B cell (primary cell): ENCODE results near the gene DDX17. TPM values are rescaled to one million over a fixed set of nuclear protein-coding genes. Genes with fewer than 3 reads are reported as not detected.
A peak's percentile ranks its signal among the peaks of the same experiment; 100 is the strongest.

Experiments used
- ATAC-seq: fragments of 200-7000 bp; cut with Tn5 transposase; one replicate; pipeline ENCODE4 v1.10.0; 2021; ENCODE audit warnings: low read depth, mild to moderate bottlenecking, moderate number of reproducible peaks, moderate library complexity
- CTCF ChIA-PET: fragments of 350-600 bp; sonication (Branson Sonifier 250); formaldehyde crosslinking; loops from one replicate; lab custom pipeline; 2021; ENCODE audit warnings: antibody characterized with exemption, inconsistent platforms; lab: Charles Lee
- POLR2A ChIA-PET: fragments of 350-600 bp; sonication (Branson Sonifier 250); formaldehyde crosslinking; loops from one replicate; lab custom pipeline; 2021; ENCODE audit warnings: antibody characterized with exemption; lab: Charles Lee
- DNase-seq: peaks from one replicate; pipeline ENCODE4 v3.0.0; 2013
- H2AFZ ChIP-seq: 2 replicates; pipeline ENCODE4 v1.6.1; 2012; ENCODE audit warnings: mild to moderate bottlenecking, low read depth, low read length; ENCODE audit not compliant: insufficient read depth, poor library complexity, severe bottlenecking
- H3K27ac ChIP-seq, 2 donors: 1 replicate in 1 of 2; 2 replicates in 1 of 2; pipeline ENCODE4 v1.5.1; 2012 to 2013; ENCODE audit warnings: low read length in 2 of 2, mild to moderate bottlenecking in 2 of 2, moderate library complexity in 1 of 2
- H3K27me3 ChIP-seq, 4 experiments: fragments of 200-600 bp in 1 of 4; sonication (generic) in 1 of 4; replicated peaks in 1 of 4; 1 replicate in 2 of 4; 2 replicates in 2 of 4; pipeline versions ENCODE4 v1.6.1 to v1.7.0; 2013 to 2016; ENCODE audit warnings: low read length in 3 of 4, mild to moderate bottlenecking in 2 of 4, mixed read lengths in 1 of 4, moderate library complexity in 1 of 4; ENCODE audit not compliant: insufficient read depth in 4 of 4, control insufficient read depth in 3 of 4; ENCODE audit errors: control extremely low read depth in 1 of 4
- H3K36me3 ChIP-seq, 2 experiments: replicated peaks in 1 of 2; 1 replicate in 1 of 2; 2 replicates in 1 of 2; pipeline versions ENCODE4 v1.6.1 to v1.7.1; 2013; ENCODE audit warnings: low read length in 1 of 2; ENCODE audit not compliant: insufficient read depth in 2 of 2, control insufficient read depth in 1 of 2; ENCODE audit errors: control extremely low read depth in 1 of 2, extremely low read depth in 1 of 2
- H3K4me1 ChIP-seq, 2 donors: fragments of 200-600 bp in 1 of 2; sonication (generic) in 1 of 2; 1 replicate in 1 of 2; 2 replicates in 1 of 2; pipeline versions ENCODE4 v1.5.1 to v1.6.1; 2013 to 2017; ENCODE audit warnings: low read length in 2 of 2; ENCODE audit not compliant: control insufficient read depth in 2 of 2, insufficient read depth in 2 of 2
- H3K4me2 ChIP-seq: replicated peaks from 2 replicates; pipeline ENCODE3; 2012; ENCODE audit warnings: mild to moderate bottlenecking, low read depth, low read length; ENCODE audit not compliant: poor library complexity, severe bottlenecking
- H3K4me3 ChIP-seq, 5 experiments: fragments of 200-600 bp in 1 of 5; sonication (generic) in 1 of 5; 1 replicate in 3 of 5; 2 replicates in 2 of 5; pipeline versions ENCODE4 v1.5.1 to v1.7.0; 2011 to 2016; ENCODE audit warnings: low read length in 4 of 5, mild to moderate bottlenecking in 4 of 5, low read depth in 2 of 5, control low read depth in 1 of 5, moderate library complexity in 1 of 5; ENCODE audit not compliant: insufficient read depth in 1 of 5; ENCODE audit errors: control extremely low read depth in 1 of 5, extremely low read depth in 1 of 5
- H3K79me2 ChIP-seq: fragments of 200-600 bp; sonication (generic); one replicate; pipeline ENCODE4 v1.6.0; 2016; ENCODE audit warnings: low read length; ENCODE audit not compliant: control insufficient read depth, insufficient read depth
- H3K9ac ChIP-seq: fragments of 200-600 bp; sonication (generic); 2 replicates; pipeline ENCODE4 v1.6.1; 2017; ENCODE audit warnings: mild to moderate bottlenecking, low read length, moderate library complexity
- H3K9me3 ChIP-seq, 3 donors: one replicate each; pipeline versions ENCODE4 v1.6.1 to v1.7.1; 2013; ENCODE audit warnings: low read length in 2 of 3; ENCODE audit not compliant: control insufficient read depth in 2 of 3, insufficient read depth in 1 of 3; ENCODE audit errors: control extremely low read depth in 1 of 3
- H4K20me1 ChIP-seq: 2 replicates; pipeline ENCODE4 v1.6.0; 2012; ENCODE audit warnings: mild to moderate bottlenecking, low read length; ENCODE audit not compliant: insufficient read depth, control insufficient read depth, poor library complexity, severe bottlenecking
- H3K27ac Mint-ChIP-seq: one replicate; pipeline ENCODE4 v1.8.0; 2021; ENCODE audit warnings: mixed read lengths
- H3K27me3 Mint-ChIP-seq: one replicate; pipeline ENCODE4 v1.8.0; 2021; ENCODE audit warnings: mixed read lengths
- H3K4me1 Mint-ChIP-seq: one replicate; pipeline ENCODE4 v1.8.0; 2021; ENCODE audit warnings: mixed read lengths
- H3K4me3 Mint-ChIP-seq: one replicate; pipeline ENCODE4 v1.8.0; 2021; ENCODE audit warnings: mixed read lengths
- H3K9me3 Mint-ChIP-seq: one replicate; pipeline ENCODE4 v1.8.0; 2022; ENCODE audit warnings: mixed read lengths; ENCODE audit not compliant: insufficient read depth
- EZH2 ChIP-seq: IDR thresholded peaks from 2 replicates; pipeline ENCODE4 v1.6.1; 2012; ENCODE audit warnings: borderline replicate concordance, low read depth, mild to moderate bottlenecking, moderate library complexity, low read length; ENCODE audit not compliant: insufficient read depth, poor library complexity, severe bottlenecking
- WGBS: methylation state at CpG from one replicate; pipeline ENCODE4 v1.1.5; 2013; ENCODE audit warnings: missing lambda C conversion rate; ENCODE audit not compliant: insufficient coverage; 5-methylcytosine and 5-hydroxymethylcytosine counted together
- intact Hi-C: fragments of 100-400 bp; cut with micrococcal nuclease; formaldehyde crosslinking; loops from one replicate; pipeline ENCODE4 v1.10.0; 2022
- polyA plus RNA-seq: library from polyadenylated mRNA; depleted of rRNA; stranded (reverse); fragments of >200 nt; gene quantifications from 2 replicates; pipeline ENCODE4 v1.2.3, GENCODE V29; 2012
- total RNA-seq, 2 donors: library from RNA; stranded (reverse); fragments of 120-200 nt in 1 of 2; gene quantifications; 1 replicate in 1 of 2; 2 replicates in 1 of 2; pipeline versions ENCODE4 v1.2.3 to v1.2.4, GENCODE V29; 2013 to 2022
- TF ChIP-seq, protein P1 (sequence below): fragments of 200-600 bp; IDR thresholded peaks from one replicate; pipeline ENCODE4 v1.8.0; 2022; ENCODE audit warnings: antibody characterized with exemption, mild to moderate bottlenecking

The DDX17 gene
- total and polyA plus RNA-seq, 2 donors (not counting 1 experiment from before 2014, with no cell fraction given) = 754 to 936 TPM

DNA sequence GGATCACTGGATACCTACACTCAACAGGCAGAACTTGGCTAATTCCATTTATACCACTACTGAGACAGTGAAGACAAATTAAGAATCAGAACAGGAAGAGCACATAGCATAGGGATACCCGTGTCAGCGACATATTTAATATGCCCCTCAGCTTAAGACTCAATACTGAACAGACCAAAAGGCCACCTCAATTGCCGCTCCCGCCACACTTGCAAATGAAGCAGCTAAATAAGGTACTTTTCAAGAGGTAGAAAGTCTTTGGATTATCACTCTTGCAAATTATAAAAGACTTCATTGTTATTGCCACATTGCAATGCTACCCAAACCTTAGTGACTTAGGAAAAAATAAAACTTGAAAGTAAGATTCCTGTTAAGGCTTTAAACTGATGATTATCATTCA, 3.1 kb downstream of the DDX17 start:
- H3K27me3 Mint-ChIP-seq = no peaks in the 10 kb centered on the region
- TF ChIP-seq, protein P1, sequence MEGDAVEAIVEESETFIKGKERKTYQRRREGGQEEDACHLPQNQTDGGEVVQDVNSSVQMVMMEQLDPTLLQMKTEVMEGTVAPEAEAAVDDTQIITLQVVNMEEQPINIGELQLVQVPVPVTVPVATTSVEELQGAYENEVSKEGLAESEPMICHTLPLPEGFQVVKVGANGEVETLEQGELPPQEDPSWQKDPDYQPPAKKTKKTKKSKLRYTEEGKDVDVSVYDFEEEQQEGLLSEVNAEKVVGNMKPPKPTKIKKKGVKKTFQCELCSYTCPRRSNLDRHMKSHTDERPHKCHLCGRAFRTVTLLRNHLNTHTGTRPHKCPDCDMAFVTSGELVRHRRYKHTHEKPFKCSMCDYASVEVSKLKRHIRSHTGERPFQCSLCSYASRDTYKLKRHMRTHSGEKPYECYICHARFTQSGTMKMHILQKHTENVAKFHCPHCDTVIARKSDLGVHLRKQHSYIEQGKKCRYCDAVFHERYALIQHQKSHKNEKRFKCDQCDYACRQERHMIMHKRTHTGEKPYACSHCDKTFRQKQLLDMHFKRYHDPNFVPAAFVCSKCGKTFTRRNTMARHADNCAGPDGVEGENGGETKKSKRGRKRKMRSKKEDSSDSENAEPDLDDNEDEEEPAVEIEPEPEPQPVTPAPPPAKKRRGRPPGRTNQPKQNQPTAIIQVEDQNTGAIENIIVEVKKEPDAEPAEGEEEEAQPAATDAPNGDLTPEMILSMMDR = no peak
- no peak for TF ChIP-seq EZH2
- H3K79me2 ChIP-seq = peaks cover 87% of the 10 kb centered on the region
- H3K4me1 Mint-ChIP-seq = peaks cover 57% of the 10 kb centered on the region
- no peak overlapping the region for H2AFZ ChIP-seq
- H3K27me3 ChIP-seq = no peaks in the 10 kb centered on the region
- peaks cover 0 to 9% (median 0%) of the 10 kb centered on the region in 3 donors for H3K9me3 ChIP-seq
- H3K27ac ChIP-seq = peak overlapping the region in 1 of 2 donors; percentile 59
- POLR2A ChIA-PET = interaction anchor here (0.7 kb wide), 1 partner anchor 13 kb away, joined by 3 read pairs; no protein-coding TSS in a partner anchor
- peaks cover 39 to 43% of the 10 kb centered on the region in 2 donors for H3K4me1 ChIP-seq
- peak overlapping the region; percentile 8 for H3K9ac ChIP-seq
- no CpG with 5 or more reads among the region's 4 CpGs for WGBS
- H3K4me3 ChIP-seq = peak overlapping the region in 2 of 5 experiments; percentile 2 to 4
- CTCF ChIA-PET = interaction anchor here (1.2 kb wide), 1 partner anchor 12 kb away, joined by 7 read pairs; no protein-coding TSS in a partner anchor
- peak overlapping the region; percentile 91 for H3K4me2 ChIP-seq
- peaks cover 39% of the 10 kb centered on the region for H4K20me1 ChIP-seq
- peak overlapping the region; percentile 69 for H3K27ac Mint-ChIP-seq
- DNase-seq (no peak), ATAC-seq (no peak)
- intact Hi-C loops = loop anchor here (10.0 kb wide), 2 partner anchors 152 to 898 kb away; partner anchors contain the start of genes CBY1, FAM227A and GGA1
- peaks cover 2 to 60% of the 10 kb centered on the region in 2 experiments for H3K36me3 ChIP-seq
- H3K9me3 Mint-ChIP-seq = no peaks in the 10 kb centered on the region
- H3K4me3 Mint-ChIP-seq = peak overlapping the region; percentile 99
